ENCODE measurements around the gene TSPAN4. TPM values are rescaled to one million over a fixed set of nuclear protein-coding genes. Genes with fewer than 3 reads are reported as not detected.

The TSPAN4 gene
- total RNA-seq, 2 experiments from 2014 or later: 1.6 to 2.0 TPM

DNA sequence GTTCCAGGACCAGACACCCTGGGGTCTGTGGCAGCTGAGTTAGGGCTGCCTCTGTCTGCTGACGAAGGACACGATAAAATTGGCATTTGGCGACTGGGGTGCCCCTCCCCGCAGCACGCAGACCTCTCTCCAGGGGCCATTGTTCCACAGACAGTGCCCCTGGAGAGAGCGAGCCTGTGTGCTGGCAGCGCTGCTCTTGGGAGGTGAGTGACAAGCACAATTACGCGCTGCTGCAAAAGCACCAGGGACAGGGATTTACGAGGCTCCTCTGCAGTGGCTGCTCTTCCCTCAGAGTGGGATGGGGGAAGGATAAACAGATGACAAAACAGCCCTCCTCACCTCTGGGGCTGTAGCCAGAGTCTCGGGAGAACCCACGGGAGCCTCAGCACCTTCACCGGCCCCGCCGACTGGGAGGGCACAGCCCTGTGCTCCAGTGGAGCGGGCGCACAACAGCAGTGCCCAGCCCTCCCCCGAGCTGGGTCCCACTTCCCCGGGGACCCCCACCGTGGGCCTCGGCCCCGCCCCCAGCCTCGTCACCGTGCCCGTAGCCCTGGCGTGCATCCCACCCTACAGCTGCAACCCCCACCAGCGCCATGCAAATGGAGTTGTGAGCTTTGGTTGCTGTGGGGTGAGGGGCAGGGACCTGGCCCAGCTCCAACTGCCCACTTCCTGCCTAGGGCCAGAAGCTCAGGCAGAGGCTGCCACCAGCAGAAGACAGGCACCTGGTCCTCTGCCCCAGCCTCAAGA, 48.3 kb downstream of the TSPAN4 start:
- H3K9me3 ChIP-seq (ENCODE audit: control insufficient read depth in 1 of 2, insufficient read depth in 1 of 2, low read length in 2 of 2): no peaks in the 10 kb centered on the region
- Mint-ChIP-seq H3K4me1 (ENCODE audit: low read depth) (no peaks in the 10 kb centered on the region), H3K27ac (no peak overlapping the region), H3K9me3 (no peaks in the 10 kb centered on the region), H3K4me3 (no peak overlapping the region), H3K36me3 (ENCODE audit: low read depth) (peaks cover 15% of the 10 kb centered on the region), H3K27me3 (no peaks in the 10 kb centered on the region)
- H3K4me3 ChIP-seq (ENCODE audit: low read length): no peak overlapping the region
- TF ChIP-seq, protein P1, sequence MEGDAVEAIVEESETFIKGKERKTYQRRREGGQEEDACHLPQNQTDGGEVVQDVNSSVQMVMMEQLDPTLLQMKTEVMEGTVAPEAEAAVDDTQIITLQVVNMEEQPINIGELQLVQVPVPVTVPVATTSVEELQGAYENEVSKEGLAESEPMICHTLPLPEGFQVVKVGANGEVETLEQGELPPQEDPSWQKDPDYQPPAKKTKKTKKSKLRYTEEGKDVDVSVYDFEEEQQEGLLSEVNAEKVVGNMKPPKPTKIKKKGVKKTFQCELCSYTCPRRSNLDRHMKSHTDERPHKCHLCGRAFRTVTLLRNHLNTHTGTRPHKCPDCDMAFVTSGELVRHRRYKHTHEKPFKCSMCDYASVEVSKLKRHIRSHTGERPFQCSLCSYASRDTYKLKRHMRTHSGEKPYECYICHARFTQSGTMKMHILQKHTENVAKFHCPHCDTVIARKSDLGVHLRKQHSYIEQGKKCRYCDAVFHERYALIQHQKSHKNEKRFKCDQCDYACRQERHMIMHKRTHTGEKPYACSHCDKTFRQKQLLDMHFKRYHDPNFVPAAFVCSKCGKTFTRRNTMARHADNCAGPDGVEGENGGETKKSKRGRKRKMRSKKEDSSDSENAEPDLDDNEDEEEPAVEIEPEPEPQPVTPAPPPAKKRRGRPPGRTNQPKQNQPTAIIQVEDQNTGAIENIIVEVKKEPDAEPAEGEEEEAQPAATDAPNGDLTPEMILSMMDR (IDR thresholded peaks at IDR 0.05): no peak
- no peaks in the 10 kb centered on the region for H3K36me3 ChIP-seq (ENCODE audit: insufficient read depth, low read length)
- intact Hi-C loops (cut with DNase I, micrococcal nuclease): no loop called here
- ATAC-seq (ENCODE audit: poor library complexity) (no peak), DNase-seq (no peak)
- H3K4me1 ChIP-seq (ENCODE audit: insufficient read depth, low read length): no peaks in the 10 kb centered on the region
- CTCF ChIA-PET: no interaction called here
- no peak overlapping the region for H3K27ac ChIP-seq (ENCODE audit: low read depth in 1 of 2, low read length in 2 of 2)
- no peaks in the 10 kb centered on the region for H3K27me3 ChIP-seq (ENCODE audit: control insufficient read depth in 1 of 2, insufficient read depth in 2 of 2, low read length in 2 of 2)
- POLR2A ChIA-PET: no interaction called here

DNA sequence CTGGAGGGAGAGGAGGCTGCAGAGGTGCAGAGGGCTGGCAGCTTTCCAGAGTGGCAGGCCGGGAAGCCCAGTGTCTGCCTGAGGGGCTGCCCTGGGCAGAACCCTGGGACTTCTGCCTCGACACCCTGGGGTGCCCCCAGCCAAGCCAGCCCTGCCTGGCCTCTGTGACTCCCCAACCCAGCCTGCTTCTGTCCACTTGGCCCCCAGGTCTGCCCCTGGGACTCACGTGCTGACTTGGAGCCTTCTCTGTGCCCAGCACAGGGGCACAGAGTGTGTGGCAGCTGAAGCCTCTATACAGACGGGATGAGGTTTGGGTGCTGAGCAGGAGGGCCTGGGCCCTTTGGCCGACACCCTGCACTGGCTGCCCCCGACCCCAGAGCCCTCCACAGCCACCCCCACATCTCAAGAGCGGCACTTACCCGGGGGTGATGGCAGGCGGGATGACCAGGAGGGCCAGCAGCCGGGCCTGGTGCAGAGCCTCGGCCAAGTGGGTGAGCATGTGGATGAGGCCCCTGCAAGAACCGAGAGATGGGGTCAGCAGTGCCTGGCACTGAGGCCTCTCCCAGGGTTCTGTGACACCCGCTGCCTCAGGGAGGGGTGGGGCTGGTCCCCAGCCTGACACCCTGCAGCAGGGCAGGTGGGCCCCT, 50.5 kb downstream of the TSPAN4 start:
- TF ChIP-seq, protein P1 (IDR thresholded peaks at IDR 0.05): no peak
- ChIA-PET CTCF (no interaction called here), POLR2A (no interaction called here)
- DNase-seq: no peak
- Mint-ChIP-seq H3K4me3 (no peak overlapping the region), H3K27me3 (no peaks in the 10 kb centered on the region), H3K4me1 (ENCODE audit: low read depth) (no peaks in the 10 kb centered on the region), H3K36me3 (ENCODE audit: low read depth) (peaks cover 5% of the 10 kb centered on the region), H3K27ac (no peak overlapping the region), H3K9me3 (no peaks in the 10 kb centered on the region)
- H3K27ac ChIP-seq (ENCODE audit: low read depth in 1 of 2, low read length in 2 of 2): no peak overlapping the region
- ATAC-seq (ENCODE audit: poor library complexity): no peak
- H3K36me3 ChIP-seq (ENCODE audit: insufficient read depth, low read length): no peaks in the 10 kb centered on the region
- H3K9me3 ChIP-seq (ENCODE audit: control insufficient read depth in 1 of 2, insufficient read depth in 1 of 2, low read length in 2 of 2): no peaks in the 10 kb centered on the region
- no peaks in the 10 kb centered on the region for H3K4me1 ChIP-seq (ENCODE audit: insufficient read depth, low read length)
- intact Hi-C loops (cut with DNase I, micrococcal nuclease): no loop called here
- no peak overlapping the region for H3K4me3 ChIP-seq (ENCODE audit: low read length)
- H3K27me3 ChIP-seq (ENCODE audit: control insufficient read depth in 1 of 2, insufficient read depth in 2 of 2, low read length in 2 of 2): no peaks in the 10 kb centered on the region

DNA sequence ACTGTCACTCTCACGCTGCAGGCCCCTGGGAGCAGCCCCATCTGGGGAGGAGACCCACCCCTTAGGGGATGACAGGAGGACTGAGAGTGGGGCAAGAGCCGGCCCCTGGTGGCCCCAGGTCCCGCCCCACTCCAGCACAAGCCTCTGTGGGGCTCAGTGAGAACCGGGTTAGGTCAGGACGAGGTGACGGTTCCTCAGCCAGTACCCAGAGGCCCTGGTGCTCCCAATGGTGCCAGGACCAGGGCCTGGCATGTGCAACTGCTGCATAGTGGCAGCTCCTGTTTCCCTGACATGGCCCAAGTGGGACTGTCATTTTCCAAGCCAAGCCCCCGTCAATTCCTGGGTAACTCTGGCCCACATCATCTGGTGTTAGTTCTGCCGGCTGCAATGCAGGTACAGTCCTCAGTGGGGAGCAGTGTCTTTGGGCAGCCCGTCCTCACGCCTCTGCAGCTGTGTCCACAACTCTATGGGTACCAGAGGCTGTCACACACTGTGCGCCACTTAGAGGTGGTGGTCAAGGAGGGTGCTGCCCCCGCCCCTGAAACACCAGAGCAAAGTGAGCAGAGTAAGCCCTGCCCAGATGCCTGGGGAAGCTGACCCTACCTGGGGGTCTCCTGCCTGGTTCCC, 52.0 kb downstream of the TSPAN4 start:
- H3K4me1 Mint-ChIP-seq (ENCODE audit: low read depth): no peaks in the 10 kb centered on the region
- no peak overlapping the region for H3K27ac Mint-ChIP-seq
- TF ChIP-seq, protein P1 (IDR thresholded peaks at IDR 0.05): no peak
- intact Hi-C loops (cut with DNase I, micrococcal nuclease): no loop called here
- H3K9me3 Mint-ChIP-seq: no peaks in the 10 kb centered on the region
- H3K4me3 ChIP-seq (ENCODE audit: low read length): no peak overlapping the region
- no peak overlapping the region for H3K4me3 Mint-ChIP-seq
- no peaks in the 10 kb centered on the region for H3K36me3 Mint-ChIP-seq (ENCODE audit: low read depth)
- H3K27me3 Mint-ChIP-seq: no peaks in the 10 kb centered on the region
- DNase-seq: no peak
- POLR2A ChIA-PET: no interaction called here
- no peaks in the 10 kb centered on the region for H3K27me3 ChIP-seq (ENCODE audit: control insufficient read depth in 1 of 2, insufficient read depth in 2 of 2, low read length in 2 of 2)
- peaks cover 15% of the 10 kb centered on the region for H3K36me3 ChIP-seq (ENCODE audit: insufficient read depth, low read length)
- CTCF ChIA-PET: no interaction called here
- H3K27ac ChIP-seq (ENCODE audit: low read depth in 1 of 2, low read length in 2 of 2): no peak overlapping the region
- no peaks in the 10 kb centered on the region for H3K4me1 ChIP-seq (ENCODE audit: insufficient read depth, low read length)
- H3K9me3 ChIP-seq (ENCODE audit: control insufficient read depth in 1 of 2, insufficient read depth in 1 of 2, low read length in 2 of 2): no peaks in the 10 kb centered on the region
- no peak for ATAC-seq (ENCODE audit: poor library complexity)

Measured in CD4-positive, alpha-beta T cell (primary cell).